ENCODE data around the gene SPDYE3.
"Not testable (repeated sequence)": the region's sequence is repeated elsewhere in the genome, so short reads cannot be mapped to it uniquely, and the experiment has no call there.

The SPDYE3 gene

GRCh38 chr7:100307402-100307801, at the start of gene SPDYE3:
SPDYE3 (plus strand) TSS chr7:100307702; CDS start chr7:100307886, 184 bp downstream.
- not testable (repeated sequence) for DNase-seq (ENCODE audit: low read depth)

- DNase-seq (ENCODE audit: low read depth), result not testable (repeated sequence)
Measured at GRCh38 chr7:100259984-100260383, 47.5 kb upstream of the SPDYE3 start.

GRCh38 chr7:100262896-100263295, 44.6 kb upstream of the SPDYE3 start:
- DNase-seq (ENCODE audit: low read depth), result not testable (repeated sequence)

GRCh38 chr7:100264223-100264622, 43.3 kb upstream of the SPDYE3 start:
- not testable (repeated sequence) for DNase-seq (ENCODE audit: low read depth)

- DNase-seq (ENCODE audit: low read depth), result not testable (repeated sequence)
Measured at GRCh38 chr7:100264669-100265165, 42.8 kb upstream of the SPDYE3 start.

- peak; percentile 21 for DNase-seq (ENCODE audit: low read depth)
Measured at GRCh38 chr7:100265851-100266250, 41.7 kb upstream of the SPDYE3 start.

GRCh38 chr7:100266576-100267354, 40.7 kb upstream of the SPDYE3 start:
- no peak for DNase-seq (ENCODE audit: low read depth)

- DNase-seq (ENCODE audit: low read depth), result no peak
Measured at GRCh38 chr7:100267648-100268047, 39.9 kb upstream of the SPDYE3 start.

- DNase-seq (ENCODE audit: low read depth), result not testable (repeated sequence)
Measured at GRCh38 chr7:100268882-100269281, 38.6 kb upstream of the SPDYE3 start.

GRCh38 chr7:100269306-100270045, 38.0 kb upstream of the SPDYE3 start:
- DNase-seq (ENCODE audit: low read depth), result not testable (repeated sequence)

GRCh38 chr7:100270046-100270918, 37.2 kb upstream of the SPDYE3 start:
- not testable (repeated sequence) for DNase-seq (ENCODE audit: low read depth)

GRCh38 chr7:100270941-100271593, 36.4 kb upstream of the SPDYE3 start:
- peak; percentile 30 for DNase-seq (ENCODE audit: low read depth)

- peak; percentile 93 for DNase-seq (ENCODE audit: low read depth)
Measured at GRCh38 chr7:100271716-100272537, 35.6 kb upstream of the SPDYE3 start.

GRCh38 chr7:100272538-100272902, 35.0 kb upstream of the SPDYE3 start:
- DNase-seq (ENCODE audit: low read depth), result not testable (repeated sequence)

- DNase-seq (ENCODE audit: low read depth), result no peak
Measured at GRCh38 chr7:100275120-100275519, 32.4 kb upstream of the SPDYE3 start.

GRCh38 chr7:100276126-100276525, 31.4 kb upstream of the SPDYE3 start:
- DNase-seq (ENCODE audit: low read depth), result not testable (repeated sequence)

GRCh38 chr7:100282069-100282608, 25.4 kb upstream of the SPDYE3 start:
- not testable (repeated sequence) for DNase-seq (ENCODE audit: low read depth)

GRCh38 chr7:100283147-100283546, 24.4 kb upstream of the SPDYE3 start:
- DNase-seq (ENCODE audit: low read depth), result not testable (repeated sequence)

GRCh38 chr7:100287191-100287969, 20.1 kb upstream of the SPDYE3 start:
- DNase-seq (ENCODE audit: low read depth), result not testable (repeated sequence)
